ENCODE results near the gene CHN1.

GRCh38 chr2:174945601-174946260, 59.5 kb downstream of the CHN1 start:
- TF ChIP-seq POLR2AphosphoS5 (IDR thresholded peaks at IDR 0.05; ENCODE audit: low read depth, low read length) (no peak), TAF1 (IDR thresholded peaks at IDR 0.05; ENCODE audit: borderline replicate concordance, insufficient read depth, low read length) (no peak), SIN3A (IDR thresholded peaks at IDR 0.05; ENCODE audit: borderline replicate concordance, insufficient read depth, low read length) (no peak), FOXP2 (optimal IDR thresholded peaks at IDR 0.05; ENCODE audit: borderline replicate concordance, extremely low read depth, extremely low read length, insufficient read depth) (no peak)
